Esophagus squamous epithelium (tissue), 5 donors: ENCODE results near the gene PNLIPRP3. TPM values are rescaled to one million over a fixed set of nuclear protein-coding genes. Genes with fewer than 3 reads are reported as not detected.

Source experiments
- DNase-seq: peaks from one replicate; lab custom pipeline; 2025; lab: John Stamatoyannopoulos, UW
- H3K27ac ChIP-seq, 4 donors: fragments of 200-600 bp; sonication (generic); one replicate each; pipeline ENCODE4 v1.5.1; 2016 to 2019; ENCODE audit warnings: mild to moderate bottlenecking in 1 of 4
- H3K27me3 ChIP-seq, 4 donors: fragments of 200-600 bp; sonication (generic); 1 replicate in 3 of 4; 2 replicates in 1 of 4; pipeline versions ENCODE4 v1.5.1 to v1.6.0; 2017 to 2021; ENCODE audit warnings: antibody characterized with exemption in 1 of 4
- H3K36me3 ChIP-seq, 3 donors: fragments of 200-600 bp; sonication (generic); one replicate each; pipeline ENCODE4 v1.5.1; 2016 to 2019
- H3K4me1 ChIP-seq, 3 donors: fragments of 200-600 bp; sonication (generic); one replicate each; pipeline ENCODE4 v1.5.1; 2017 to 2019
- H3K4me3 ChIP-seq, 4 donors: fragments of 200-600 bp; sonication (generic); 1 replicate in 3 of 4; 2 replicates in 1 of 4; pipeline ENCODE4 v1.5.1; 2016 to 2019; ENCODE audit warnings: mild to moderate bottlenecking in 2 of 4, moderate library complexity in 1 of 4
- H3K9me3 ChIP-seq, 3 donors: fragments of 200-600 bp; sonication (generic); one replicate each; pipeline ENCODE4 v1.5.1; 2016 to 2019
- POLR2A ChIP-seq, 4 donors: fragments of 450-650 bp; IDR thresholded peaks; one replicate each; pipeline ENCODE4 v1.6.1; 2017; ENCODE audit warnings: antibody characterized with exemption in 4 of 4, mild to moderate bottlenecking in 4 of 4, moderate library complexity in 3 of 4
- WGBS, 2 donors: methylation state at CpG; one replicate each; pipeline ENCODE4 v1.1.5; 2018; 5-methylcytosine and 5-hydroxymethylcytosine counted together
- intact Hi-C: fragments of 100-400 bp; cut with DNase I; formaldehyde crosslinking; loops from one replicate; pipeline ENCODE4 v1.15.0; 2022
- total RNA-seq, 4 donors: library from RNA; depleted of rRNA; stranded (reverse); fragments of >200 nt; gene quantifications; one replicate each; pipeline ENCODE4 v1.1.0, GENCODE V29; 2016
- TF ChIP-seq, protein P1 (sequence below), 6 experiments: fragments of 450-650 bp in 4 of 6; fragments of 200-600 bp in 2 of 6; sonication (generic) in 2 of 6; IDR thresholded peaks; one replicate each; pipeline ENCODE4 v1.5.1; 2016 to 2019; ENCODE audit warnings: antibody characterized with exemption in 6 of 6, mild to moderate bottlenecking in 4 of 6, moderate library complexity in 4 of 6
- donor health status: DM: yes; HTN: yes; CAD: no.

PNLIPRP3 gene
- total RNA-seq, 4 donors from 2014 or later, result 0.38 to 2.4 (median 1.7) TPM

DNA sequence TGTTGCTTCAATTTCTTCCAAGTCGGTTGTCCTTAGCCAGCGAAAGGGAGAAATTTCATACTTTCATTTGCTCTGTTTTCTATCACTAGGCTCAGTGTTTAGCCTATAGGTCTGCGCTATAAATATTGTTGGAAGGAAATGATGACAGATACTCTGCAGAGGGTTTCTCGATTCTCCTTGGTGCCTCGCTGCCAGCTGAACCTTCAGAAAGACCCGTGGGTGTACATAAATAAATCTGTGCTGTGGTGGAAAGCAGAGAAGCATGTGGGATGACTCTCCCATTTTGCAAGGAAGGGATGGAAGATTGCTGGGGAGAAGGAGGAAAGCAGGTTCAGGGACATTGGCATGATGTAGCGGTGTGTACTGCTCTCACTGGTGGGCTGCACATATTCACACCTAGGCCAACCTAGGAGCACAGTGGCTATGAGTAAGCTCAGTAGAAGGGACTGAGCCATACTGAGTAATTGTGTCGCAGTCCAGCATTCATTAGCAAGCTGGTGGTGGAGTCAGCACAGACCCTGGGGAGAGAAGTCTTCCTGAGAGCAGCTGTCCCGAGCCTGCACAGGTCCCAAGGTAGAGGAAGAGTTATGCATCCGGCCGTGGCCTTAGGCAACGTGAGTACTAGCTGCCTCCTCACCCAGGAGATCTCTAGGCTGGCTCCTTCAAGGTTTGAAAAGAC, 50.5 kb downstream of the PNLIPRP3 start:
- Histone ChIP-seq H3K27me3 (no peaks in the 10 kb centered on the region), H3K27ac (no peak overlapping the region), H3K4me1 (no peaks in the 10 kb centered on the region), H3K36me3 (no peaks in the 10 kb centered on the region), H3K9me3 (no peaks in the 10 kb centered on the region), H3K4me3 (no peak overlapping the region)
- WGBS, 2 donors, result 58 to 59% methylated on average over 11 to 12 of the region's 12 CpGs
- no peak for DNase-seq
- intact Hi-C loops, result no loop called here
- TF ChIP-seq, protein P1, sequence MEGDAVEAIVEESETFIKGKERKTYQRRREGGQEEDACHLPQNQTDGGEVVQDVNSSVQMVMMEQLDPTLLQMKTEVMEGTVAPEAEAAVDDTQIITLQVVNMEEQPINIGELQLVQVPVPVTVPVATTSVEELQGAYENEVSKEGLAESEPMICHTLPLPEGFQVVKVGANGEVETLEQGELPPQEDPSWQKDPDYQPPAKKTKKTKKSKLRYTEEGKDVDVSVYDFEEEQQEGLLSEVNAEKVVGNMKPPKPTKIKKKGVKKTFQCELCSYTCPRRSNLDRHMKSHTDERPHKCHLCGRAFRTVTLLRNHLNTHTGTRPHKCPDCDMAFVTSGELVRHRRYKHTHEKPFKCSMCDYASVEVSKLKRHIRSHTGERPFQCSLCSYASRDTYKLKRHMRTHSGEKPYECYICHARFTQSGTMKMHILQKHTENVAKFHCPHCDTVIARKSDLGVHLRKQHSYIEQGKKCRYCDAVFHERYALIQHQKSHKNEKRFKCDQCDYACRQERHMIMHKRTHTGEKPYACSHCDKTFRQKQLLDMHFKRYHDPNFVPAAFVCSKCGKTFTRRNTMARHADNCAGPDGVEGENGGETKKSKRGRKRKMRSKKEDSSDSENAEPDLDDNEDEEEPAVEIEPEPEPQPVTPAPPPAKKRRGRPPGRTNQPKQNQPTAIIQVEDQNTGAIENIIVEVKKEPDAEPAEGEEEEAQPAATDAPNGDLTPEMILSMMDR (IDR thresholded peaks at IDR 0.05), result no peak
- no peak for TF ChIP-seq POLR2A (IDR thresholded peaks at IDR 0.05)

DNA sequence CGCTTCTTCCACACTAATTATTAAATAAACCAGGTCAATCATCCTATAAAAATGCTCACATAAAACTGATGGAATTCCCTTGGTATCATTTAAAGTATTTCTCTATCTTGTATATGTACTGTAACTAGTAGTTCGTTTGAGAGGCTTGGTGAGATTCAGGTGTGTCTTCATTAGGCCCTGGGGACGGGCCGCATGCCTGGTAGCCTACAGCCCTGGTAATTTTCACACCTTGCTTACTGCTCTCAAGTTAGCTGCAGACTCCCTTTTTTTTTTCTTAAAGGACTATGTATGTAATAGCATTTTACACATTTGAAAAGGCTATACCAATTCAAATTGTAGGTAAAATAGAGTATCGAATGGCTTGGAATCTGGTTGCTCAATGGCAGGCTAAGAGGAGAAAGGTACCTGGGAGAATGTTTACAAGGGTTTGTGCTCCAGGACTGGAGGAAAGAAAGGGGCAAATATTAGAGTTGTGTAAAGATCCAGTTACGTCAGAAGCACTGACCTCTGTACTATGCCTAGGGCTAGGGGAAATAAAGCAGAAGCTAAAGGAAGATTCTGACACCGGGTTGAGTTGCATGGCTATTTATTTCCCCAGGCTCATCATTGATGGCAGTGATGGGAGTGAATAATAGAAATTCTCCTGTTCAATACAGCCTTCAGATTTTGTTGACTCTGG, 59.3 kb downstream of the PNLIPRP3 start:
- 57 to 66% methylated on average over 7 of the region's 7 CpGs for WGBS, 2 donors
- intact Hi-C loops, result no loop called here
- DNase-seq, result no peak
- no peak overlapping the region for H3K27ac ChIP-seq
- H3K9me3 ChIP-seq, result no peaks in the 10 kb centered on the region
- no peaks in the 10 kb centered on the region for H3K4me1 ChIP-seq
- TF ChIP-seq, protein P1 (IDR thresholded peaks at IDR 0.05), result no peak
- no peak for TF ChIP-seq POLR2A (IDR thresholded peaks at IDR 0.05)
- H3K4me3 ChIP-seq, result no peak overlapping the region
- H3K27me3 ChIP-seq, result no peaks in the 10 kb centered on the region
- H3K36me3 ChIP-seq, result no peaks in the 10 kb centered on the region

DNA sequence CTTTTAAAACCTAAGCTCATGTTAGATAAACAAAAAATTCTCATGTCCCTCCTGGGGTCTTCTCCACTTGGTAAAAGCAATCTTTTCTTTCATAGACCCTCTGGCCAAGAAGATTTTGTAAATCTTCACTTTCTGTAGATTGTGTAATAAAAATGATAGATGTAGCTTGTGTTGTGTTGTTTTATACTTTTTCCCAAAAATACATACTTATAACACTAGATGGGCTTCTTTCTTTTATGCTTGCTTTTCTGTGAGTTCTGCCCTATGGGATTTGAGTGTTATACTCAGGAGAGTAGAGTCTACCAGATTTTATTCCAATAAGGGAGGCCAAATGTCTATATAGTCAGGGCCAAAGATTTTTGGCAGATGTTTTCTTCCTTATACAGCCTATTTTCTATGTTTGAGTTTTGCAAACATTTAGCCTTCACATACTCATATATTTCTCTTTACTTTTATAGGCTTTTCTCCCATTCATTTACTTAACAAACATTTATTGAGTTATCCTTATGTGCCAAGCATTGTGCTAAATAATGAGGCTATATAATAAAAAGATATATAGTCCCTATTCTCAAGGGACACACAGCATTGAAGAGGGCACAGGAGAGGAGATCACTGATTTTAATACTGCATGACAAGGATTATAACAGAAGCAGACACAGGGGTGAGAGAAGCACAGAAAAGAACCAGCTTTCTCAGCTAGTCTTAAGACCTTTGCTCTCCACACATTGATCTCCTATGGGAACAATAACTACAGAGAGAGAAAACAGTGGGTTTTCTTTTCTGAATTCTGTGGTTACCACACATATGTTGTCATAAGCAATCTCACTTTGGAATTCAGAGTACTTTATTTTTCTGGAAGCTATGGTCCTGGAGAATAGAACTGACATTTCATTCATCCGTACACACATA, 60.1 kb downstream of the PNLIPRP3 start:
- intact Hi-C loops, result no loop called here
- no peak for TF ChIP-seq POLR2A (IDR thresholded peaks at IDR 0.05)
- TF ChIP-seq, protein P1 (IDR thresholded peaks at IDR 0.05), result no peak
- no peaks in the 10 kb centered on the region for H3K4me1 ChIP-seq
- 83 to 90% methylated on average over 1 of the region's 1 CpG for WGBS, 2 donors
- no peak for DNase-seq
- H3K27me3 ChIP-seq, result no peaks in the 10 kb centered on the region
- H3K9me3 ChIP-seq, result no peaks in the 10 kb centered on the region
- no peaks in the 10 kb centered on the region for H3K36me3 ChIP-seq
- no peak overlapping the region for H3K4me3 ChIP-seq
- no peak overlapping the region for H3K27ac ChIP-seq

DNA sequence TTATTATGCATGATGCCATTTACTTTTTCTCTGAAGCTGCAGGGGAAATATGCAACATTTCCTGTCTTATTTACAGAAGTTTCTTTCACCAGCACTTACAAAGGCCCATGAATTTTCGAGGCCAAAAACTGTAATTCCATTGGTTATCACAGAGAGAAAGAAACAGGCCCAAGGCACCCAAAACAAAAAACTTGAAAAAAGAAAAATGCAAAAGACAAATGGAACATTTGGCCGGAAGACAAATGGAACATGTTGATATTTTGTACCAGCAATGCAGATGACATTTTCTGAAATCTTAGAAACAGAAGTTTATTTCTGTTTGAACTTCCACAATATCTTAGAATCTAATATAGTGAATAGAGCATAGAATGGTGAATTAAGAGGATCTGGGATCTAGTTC, 61.8 kb downstream of the PNLIPRP3 start:
- Histone ChIP-seq H3K27me3 (no peaks in the 10 kb centered on the region), H3K4me3 (no peak overlapping the region), H3K36me3 (no peaks in the 10 kb centered on the region), H3K9me3 (no peaks in the 10 kb centered on the region), H3K4me1 (no peaks in the 10 kb centered on the region), H3K27ac (no peak overlapping the region)
- TF ChIP-seq, protein P1 (IDR thresholded peaks at IDR 0.05), result no peak
- no peak for TF ChIP-seq POLR2A (IDR thresholded peaks at IDR 0.05)
- DNase-seq, result no peak
- WGBS, 2 donors, result 60 to 63% methylated on average over 2 of the region's 2 CpGs
- intact Hi-C loops, result no loop called here
